A549 (cell line): ENCODE data around the gene MED13L. TPM values are rescaled to one million over a fixed set of nuclear protein-coding genes. Genes with fewer than 3 reads are reported as not detected.

Experiments used
- ATAC-seq, 2 experiments: fragments of 200-7000 bp in 1 of 2; fragments of >200 bp in 1 of 2; cut with Nextera tagmentation in 1 of 2; cut with Tn5 transposase in 1 of 2; 3 replicates each; pipeline versions ENCODE4 v1.8.0 to v1.9.1; 2018 to 2020; ENCODE audit warnings: mild to moderate bottlenecking in 1 of 2, moderate library complexity in 1 of 2
- CTCF ChIA-PET: fragments of 300-600 bp; sonication (Branson Sonifier 250); formaldehyde crosslinking; extraction: SDS; loops from one replicate; lab custom pipeline; 2021; ENCODE audit warnings: antibody characterized with exemption, inconsistent platforms; lab: Yijun Ruan, JAX
- POLR2A ChIA-PET: fragments of 350-600 bp; formaldehyde crosslinking; extraction: SDS; loops from one replicate; lab custom pipeline; 2021; ENCODE audit warnings: antibody characterized with exemption, inconsistent platforms; lab: Yijun Ruan, JAX
- DNase-seq, 2 experiments: peaks; one replicate each; pipeline versions ENCODE4 v3.0.0 to v3.0.0-alpha.2; 2011 to 2016; ENCODE audit warnings: low read depth in 1 of 2, low spot score in 1 of 2
- FAIRE-seq: peaks from 2 replicates; lab custom pipeline; 2011; peaks lifted over from hg19 to GRCh38; lab: Jason Lieb, UNC
- H3K27ac ChIP-seq, 2 experiments: fragments of >200 bp; sonication (Bioruptor Twin); formaldehyde crosslinking; 3 replicates each; pipeline ENCODE4 v1.5.1; 2016 to 2017
- H3K4me1 ChIP-seq: fragments of >200 bp; sonication (Bioruptor Twin); formaldehyde crosslinking; 3 replicates; pipeline ENCODE4 v1.6.1; 2016
- H3K4me2 ChIP-seq: fragments of >200 bp; sonication (Bioruptor Twin); formaldehyde crosslinking; 3 replicates; pipeline ENCODE4 v1.6.1; 2016
- H3K4me3 ChIP-seq: fragments of >200 bp; sonication (Bioruptor Twin); formaldehyde crosslinking; 3 replicates; pipeline ENCODE4 v1.5.1; 2016
- H3K9me3 ChIP-seq: fragments of >200 bp; sonication (Bioruptor Twin); formaldehyde crosslinking; 3 replicates; pipeline ENCODE4 v1.6.1; 2016
- BHLHE40 ChIP-seq: IDR thresholded peaks from 2 replicates; pipeline ENCODE4 v1.6.1; 2012; ENCODE audit warnings: low read depth, low read length, inconsistent platforms
- CHD2 ChIP-seq: fragments of 150-350 bp; IDR thresholded peaks from 2 replicates; pipeline ENCODE4 v1.6.1; 2014; ENCODE audit warnings: low read length; ENCODE audit not compliant: partially characterized antibody
- EHF ChIP-seq: fragments of 250-450 bp; sonication (Bioruptor Pico); IDR thresholded peaks from 2 replicates; pipeline ENCODE4 v1.5.0; 2020; ENCODE audit warnings: mild to moderate bottlenecking
- ELK1 ChIP-seq: fragments of 150-350 bp; IDR thresholded peaks from 2 replicates; pipeline ENCODE4 v1.6.1; 2014; ENCODE audit warnings: low read depth, mild to moderate bottlenecking, low read length
- ESRRA ChIP-seq: fragments of 150-350 bp; IDR thresholded peaks from 2 replicates; pipeline ENCODE4 v1.6.1; 2014; ENCODE audit warnings: mild to moderate bottlenecking, low read length, borderline replicate concordance
- FOSB ChIP-seq: fragments of 250-450 bp; sonication (Bioruptor Pico); IDR thresholded peaks from 2 replicates; pipeline ENCODE4 v1.5.0; 2020; ENCODE audit warnings: mild to moderate bottlenecking, moderate library complexity
- HOXA7 ChIP-seq: fragments of 250-450 bp; sonication (Bioruptor Pico); IDR thresholded peaks from 2 replicates; pipeline ENCODE4 v1.5.0; 2020; ENCODE audit warnings: mild to moderate bottlenecking, moderate library complexity
- HOXB5 ChIP-seq: fragments of 250-450 bp; sonication (Bioruptor Pico); IDR thresholded peaks from 2 replicates; pipeline ENCODE4 v1.5.0; 2020; ENCODE audit warnings: mild to moderate bottlenecking, moderate library complexity
- KDM5A ChIP-seq: fragments of 200-600 bp; sonication (generic); IDR thresholded peaks from 2 replicates; pipeline ENCODE4 v1.6.1; 2016; ENCODE audit warnings: antibody characterized with exemption, mild to moderate bottlenecking
- MAFK ChIP-seq: fragments of 450-650 bp; IDR thresholded peaks from 2 replicates; pipeline ENCODE4 v1.6.1; 2014; ENCODE audit not compliant: partially characterized antibody
- RAD21 ChIP-seq, 2 experiments: fragments of >200 bp in 1 of 2; sonication (Bioruptor Twin) in 1 of 2; formaldehyde crosslinking in 1 of 2; IDR thresholded peaks in 1 of 2; conservative IDR thresholded peaks in 1 of 2; 2 replicates in 1 of 2; 3 replicates in 1 of 2; pipeline ENCODE4 v1.6.1; 2012 to 2018; ENCODE audit warnings: inconsistent platforms in 1 of 2
- RCOR1 ChIP-seq: fragments of 150-350 bp; IDR thresholded peaks from 2 replicates; pipeline ENCODE4 v1.6.1; 2014; ENCODE audit warnings: antibody characterized with exemption, low read length, low read depth
- RFX5 ChIP-seq: fragments of 450-650 bp; IDR thresholded peaks from 2 replicates; pipeline ENCODE4 v1.7.1; 2014; ENCODE audit warnings: antibody characterized with exemption, mild to moderate bottlenecking, moderate library complexity
- SMC3 ChIP-seq: fragments of >200 bp; sonication (Bioruptor Twin); formaldehyde crosslinking; IDR thresholded peaks from 3 replicates; pipeline ENCODE4 v1.6.1; 2018; ENCODE audit warnings: inconsistent platforms
- SREBF2 ChIP-seq: fragments of 450-650 bp; IDR thresholded peaks from 2 replicates; pipeline ENCODE4 v1.6.1; 2014; ENCODE audit warnings: mild to moderate bottlenecking, moderate library complexity
- WGBS: methylation state at CpG from one replicate; pipeline ENCODE4 v1.1.6; 2017; ENCODE audit errors: missing lambda C conversion rate; 5-methylcytosine and 5-hydroxymethylcytosine counted together
- polyA plus RNA-seq, 4 experiments: library from polyadenylated mRNA; depleted of rRNA in 3 of 4; stranded (reverse); fragments of >200 nt; fragmentation: RNase III in 1 of 4; extraction: RNeasy Plus Mini Kit Qiagen cat#74134 plus additional on column Dnase treatment in 1 of 4; gene quantifications; 2 replicates in 3 of 4; 3 replicates in 1 of 4; pipeline ENCODE4 v1.2.3, GENCODE V29; 2011 to 2017
- TF ChIP-seq, protein P1 (sequence below): fragments of >200 bp; sonication (Bioruptor Twin); formaldehyde crosslinking; IDR thresholded peaks from 2 replicates; pipeline ENCODE4 v1.6.1; 2016
- TF ChIP-seq, protein P2 (sequence below): IDR thresholded peaks from 2 replicates; pipeline ENCODE4 v1.6.1; 2012
- TF ChIP-seq, protein P3 (sequence below): fragments of 450-650 bp; IDR thresholded peaks from 2 replicates; pipeline ENCODE4 v1.6.1; 2014; ENCODE audit warnings: antibody characterized with exemption
- TF ChIP-seq, protein P4 (sequence below): fragments of 200-600 bp; sonication (generic); IDR thresholded peaks from 2 replicates; pipeline ENCODE4 v1.6.1; 2016; ENCODE audit warnings: antibody characterized with exemption, mild to moderate bottlenecking, moderate library complexity

Gene MED13L
- polyA plus RNA-seq, 2 of the 4 experiments (the other 2 are of a cell fraction), result 23.2 to 134 TPM

GRCh38 chr12:115936997-115937916 lies 340.2 kb downstream of the MED13L start:
- TF ChIP-seq, protein P1, sequence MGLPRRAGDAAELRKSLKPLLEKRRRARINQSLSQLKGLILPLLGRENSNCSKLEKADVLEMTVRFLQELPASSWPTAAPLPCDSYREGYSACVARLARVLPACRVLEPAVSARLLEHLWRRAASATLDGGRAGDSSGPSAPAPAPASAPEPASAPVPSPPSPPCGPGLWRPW, result no peak
- no peak for TF ChIP-seq HOXA7 (CRISPR knock-in tag)
- no peak for TF ChIP-seq ELK1
- TF ChIP-seq RFX5, result no peak
- TF ChIP-seq, protein P2, sequence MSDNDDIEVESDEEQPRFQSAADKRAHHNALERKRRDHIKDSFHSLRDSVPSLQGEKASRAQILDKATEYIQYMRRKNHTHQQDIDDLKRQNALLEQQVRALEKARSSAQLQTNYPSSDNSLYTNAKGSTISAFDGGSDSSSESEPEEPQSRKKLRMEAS, result no peak
- no peak for TF ChIP-seq EHF (CRISPR knock-in tag)
- TF ChIP-seq SREBF2, result no peak
- TF ChIP-seq CHD2, result no peak
- TF ChIP-seq BHLHE40, result no peak
- TF ChIP-seq SMC3, result no peak
- TF ChIP-seq RAD21 (conservative IDR thresholded peaks at IDR 0.05 in 1 of 2, IDR thresholded peaks at IDR 0.05 in 1 of 2), result no peak
- TF ChIP-seq, protein P3, sequence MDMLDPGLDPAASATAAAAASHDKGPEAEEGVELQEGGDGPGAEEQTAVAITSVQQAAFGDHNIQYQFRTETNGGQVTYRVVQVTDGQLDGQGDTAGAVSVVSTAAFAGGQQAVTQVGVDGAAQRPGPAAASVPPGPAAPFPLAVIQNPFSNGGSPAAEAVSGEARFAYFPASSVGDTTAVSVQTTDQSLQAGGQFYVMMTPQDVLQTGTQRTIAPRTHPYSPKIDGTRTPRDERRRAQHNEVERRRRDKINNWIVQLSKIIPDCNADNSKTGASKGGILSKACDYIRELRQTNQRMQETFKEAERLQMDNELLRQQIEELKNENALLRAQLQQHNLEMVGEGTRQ, result no peak
- TF ChIP-seq, all 56 proteins: peak for 0
- H3K4me1 ChIP-seq, result no peaks in the 10 kb centered on the region
- peaks cover 18% of the 10 kb centered on the region for H3K9me3 ChIP-seq
- WGBS, result 49% methylated on average over 8 of the region's 8 CpGs
- H3K4me2 ChIP-seq, result no peak overlapping the region
- H3K27ac ChIP-seq, result no peak overlapping the region
- no peak for DNase-seq
- ATAC-seq, result no peak; a peak in 1 of 6 replicates
- CTCF ChIA-PET, result interaction anchor here (0.8 to 2.2 kb wide), 5 partner anchors 10 to 1312 kb away, joined by 3 to 7 read pairs (median 4); no protein-coding TSS in a partner anchor
- POLR2A ChIA-PET, result no interaction called here
- FAIRE-seq, result no peak
- H3K4me3 ChIP-seq, result no peak overlapping the region

GRCh38 chr12:115934877-115935276 lies 342.6 kb downstream of the MED13L start:
- no peak for ATAC-seq
- H3K4me3 ChIP-seq, result no peak overlapping the region
- no peak for DNase-seq
- 85% methylated on average over 7 of the region's 7 CpGs for WGBS
- ChIA-PET CTCF (interaction anchor here (1.0 to 1.6 kb wide), 2 partner anchors 9 to 12 kb away, joined by 4 read pairs; no protein-coding TSS in a partner anchor), POLR2A (no interaction called here)
- H3K9me3 ChIP-seq, result peaks cover 12% of the 10 kb centered on the region
- H3K4me1 ChIP-seq, result no peaks in the 10 kb centered on the region
- TF ChIP-seq MAFK (no peak), RCOR1 (no peak), ELK1 (no peak), KDM5A (no peak), HOXB5 (CRISPR knock-in tag) (no peak), FOSB (CRISPR knock-in tag) (no peak), ESRRA (no peak)
- TF ChIP-seq, protein P4, sequence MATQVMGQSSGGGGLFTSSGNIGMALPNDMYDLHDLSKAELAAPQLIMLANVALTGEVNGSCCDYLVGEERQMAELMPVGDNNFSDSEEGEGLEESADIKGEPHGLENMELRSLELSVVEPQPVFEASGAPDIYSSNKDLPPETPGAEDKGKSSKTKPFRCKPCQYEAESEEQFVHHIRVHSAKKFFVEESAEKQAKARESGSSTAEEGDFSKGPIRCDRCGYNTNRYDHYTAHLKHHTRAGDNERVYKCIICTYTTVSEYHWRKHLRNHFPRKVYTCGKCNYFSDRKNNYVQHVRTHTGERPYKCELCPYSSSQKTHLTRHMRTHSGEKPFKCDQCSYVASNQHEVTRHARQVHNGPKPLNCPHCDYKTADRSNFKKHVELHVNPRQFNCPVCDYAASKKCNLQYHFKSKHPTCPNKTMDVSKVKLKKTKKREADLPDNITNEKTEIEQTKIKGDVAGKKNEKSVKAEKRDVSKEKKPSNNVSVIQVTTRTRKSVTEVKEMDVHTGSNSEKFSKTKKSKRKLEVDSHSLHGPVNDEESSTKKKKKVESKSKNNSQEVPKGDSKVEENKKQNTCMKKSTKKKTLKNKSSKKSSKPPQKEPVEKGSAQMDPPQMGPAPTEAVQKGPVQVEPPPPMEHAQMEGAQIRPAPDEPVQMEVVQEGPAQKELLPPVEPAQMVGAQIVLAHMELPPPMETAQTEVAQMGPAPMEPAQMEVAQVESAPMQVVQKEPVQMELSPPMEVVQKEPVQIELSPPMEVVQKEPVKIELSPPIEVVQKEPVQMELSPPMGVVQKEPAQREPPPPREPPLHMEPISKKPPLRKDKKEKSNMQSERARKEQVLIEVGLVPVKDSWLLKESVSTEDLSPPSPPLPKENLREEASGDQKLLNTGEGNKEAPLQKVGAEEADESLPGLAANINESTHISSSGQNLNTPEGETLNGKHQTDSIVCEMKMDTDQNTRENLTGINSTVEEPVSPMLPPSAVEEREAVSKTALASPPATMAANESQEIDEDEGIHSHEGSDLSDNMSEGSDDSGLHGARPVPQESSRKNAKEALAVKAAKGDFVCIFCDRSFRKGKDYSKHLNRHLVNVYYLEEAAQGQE, result no peak
- no peak for FAIRE-seq
- no peak overlapping the region for H3K4me2 ChIP-seq
- no peak overlapping the region for H3K27ac ChIP-seq
